GM12891 (cell line): ENCODE results near the gene WDFY3.

Source experiments
- POLR2A ChIP-seq: IDR thresholded peaks from 2 replicates; pipeline ENCODE4 v1.6.1; 2011; ENCODE audit warnings: low read depth, low read length, control low read depth
- POLR2AphosphoS5 ChIP-seq: IDR thresholded peaks from 2 replicates; pipeline ENCODE4 v1.6.1; 2011; ENCODE audit warnings: low read depth, low read length, control low read depth
- POU2F2 ChIP-seq: IDR thresholded peaks from 2 replicates; pipeline ENCODE4 v1.6.1; 2011; ENCODE audit warnings: low read depth, mild to moderate bottlenecking, control low read depth, low read length, moderate library complexity
- SPI1 ChIP-seq: IDR thresholded peaks from 2 replicates; pipeline ENCODE4 v1.6.1; 2011; ENCODE audit warnings: low read depth, low read length, control low read depth
- TAF1 ChIP-seq: IDR thresholded peaks from 2 replicates; pipeline ENCODE4 v1.6.1; 2011; ENCODE audit warnings: low read depth, low read length, control low read depth

DNA sequence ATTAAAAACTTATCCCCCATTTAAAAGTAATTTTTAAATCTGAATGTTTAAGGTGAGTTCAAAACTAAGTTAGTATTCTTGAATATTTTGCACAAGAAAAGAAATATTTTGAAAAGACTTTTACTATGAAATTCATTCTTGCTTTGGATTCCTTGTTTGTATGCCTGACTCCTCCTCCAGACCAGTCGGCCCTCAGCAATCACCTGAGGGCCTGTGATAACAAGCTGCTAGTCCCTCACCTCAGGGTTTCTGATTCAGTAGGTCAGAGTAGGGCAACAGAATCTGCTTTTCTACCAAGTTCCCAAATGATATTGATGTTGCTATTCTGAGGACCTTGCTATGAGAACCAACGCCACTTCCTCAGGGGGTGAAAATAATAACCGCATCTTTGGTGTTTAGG is 228.8 kb downstream of the WDFY3 start:
- TF ChIP-seq TAF1 (no peak), POLR2AphosphoS5 (no peak), POLR2A (no peak), SPI1 (no peak), POU2F2 (no peak)
